Gastroesophageal sphincter (tissue), 4 donors: ENCODE data around the gene GAL3ST3. TPM values are rescaled to one million over a fixed set of nuclear protein-coding genes. Genes with fewer than 3 reads are reported as not detected.
"Not testable (repeated sequence)": the region's sequence is repeated elsewhere in the genome, so short reads cannot be mapped to it uniquely, and the experiment has no call there.

Source experiments
- ATAC-seq: fragments of 150-250 bp; one replicate; pipeline ENCODE4 v1.9.1; 2016; ENCODE audit warnings: mild to moderate bottlenecking, moderate library complexity
- H3K27ac ChIP-seq, 4 donors: fragments of 200-600 bp; sonication (generic) in 3 of 4; 1 replicate in 3 of 4; 2 replicates in 1 of 4; pipeline ENCODE4 v1.5.1; 2016 to 2019
- H3K27me3 ChIP-seq: fragments of 200-600 bp; sonication (generic); one replicate; pipeline ENCODE4 v1.5.1; 2019
- H3K36me3 ChIP-seq, 2 donors: fragments of 200-600 bp; sonication (generic); one replicate each; pipeline ENCODE4 v1.5.1; 2019; ENCODE audit warnings: control low read depth in 1 of 2
- H3K4me1 ChIP-seq, 3 donors: fragments of 200-600 bp; sonication (generic); 1 replicate in 2 of 3; 2 replicates in 1 of 3; pipeline ENCODE4 v1.5.1; 2016 to 2019; ENCODE audit warnings: control low read depth in 2 of 3
- H3K4me3 ChIP-seq, 2 donors: fragments of 200-600 bp; sonication (generic); one replicate each; pipeline ENCODE4 v1.5.1; 2019; ENCODE audit warnings: mild to moderate bottlenecking in 1 of 2, moderate library complexity in 1 of 2
- H3K9me3 ChIP-seq, 3 donors: fragments of 200-600 bp; sonication (generic); one replicate each; pipeline ENCODE4 v1.5.1; 2017 to 2019; ENCODE audit warnings: control low read depth in 2 of 3
- EP300 ChIP-seq: sonication (generic); formaldehyde crosslinking; IDR thresholded peaks from one replicate; pipeline ENCODE4 v1.6.1; 2017; ENCODE audit warnings: antibody characterized with exemption, mild to moderate bottlenecking
- POLR2A ChIP-seq, 2 donors: fragments of 450-650 bp; IDR thresholded peaks; one replicate each; pipeline ENCODE4 v1.6.1; 2017; ENCODE audit warnings: antibody characterized with exemption in 2 of 2, mild to moderate bottlenecking in 2 of 2, moderate library complexity in 1 of 2
- POLR2AphosphoS5 ChIP-seq: sonication (generic); formaldehyde crosslinking; IDR thresholded peaks from one replicate; pipeline ENCODE4 v1.6.1; 2017; ENCODE audit warnings: antibody characterized with exemption
- WGBS, 2 donors: methylation state at CpG; one replicate each; pipeline ENCODE4 v1.1.5; 2018; ENCODE audit warnings: low coverage in 1 of 2; 5-methylcytosine and 5-hydroxymethylcytosine counted together
- total RNA-seq, 4 donors: library from RNA; depleted of rRNA; stranded (reverse); fragments of >200 nt; gene quantifications; one replicate each; pipeline ENCODE4 v1.1.0, GENCODE V29; 2016
- TF ChIP-seq, protein P1 (sequence below), 4 experiments: fragments of 200-600 bp in 2 of 4; fragments of 450-650 bp in 2 of 4; sonication (generic) in 1 of 4; IDR thresholded peaks; one replicate each; pipeline ENCODE4 v1.5.1; 2017 to 2019; ENCODE audit warnings: antibody characterized with exemption in 4 of 4, mild to moderate bottlenecking in 2 of 4, moderate library complexity in 2 of 4

The GAL3ST3 gene
- total RNA-seq, 4 donors from 2014 or later: 1.2 to 7.8 (median 2.2) TPM

GRCh38 chr11:66084821-66085475 is 36.0 kb upstream of the GAL3ST3 start:
- WGBS, 2 donors: 48 to 56% methylated on average over 3 of the region's 3 CpGs
- Histone ChIP-seq H3K36me3 (no peaks in the 10 kb centered on the region), H3K27ac (no peak overlapping the region), H3K4me3 (no peak overlapping the region), H3K4me1 (peaks cover 5 to 54% (median 27%) of the 10 kb centered on the region in 3 donors), H3K27me3 (no peaks in the 10 kb centered on the region), H3K9me3 (no peaks in the 10 kb centered on the region)
- no peak for ATAC-seq
- TF ChIP-seq, protein P1, sequence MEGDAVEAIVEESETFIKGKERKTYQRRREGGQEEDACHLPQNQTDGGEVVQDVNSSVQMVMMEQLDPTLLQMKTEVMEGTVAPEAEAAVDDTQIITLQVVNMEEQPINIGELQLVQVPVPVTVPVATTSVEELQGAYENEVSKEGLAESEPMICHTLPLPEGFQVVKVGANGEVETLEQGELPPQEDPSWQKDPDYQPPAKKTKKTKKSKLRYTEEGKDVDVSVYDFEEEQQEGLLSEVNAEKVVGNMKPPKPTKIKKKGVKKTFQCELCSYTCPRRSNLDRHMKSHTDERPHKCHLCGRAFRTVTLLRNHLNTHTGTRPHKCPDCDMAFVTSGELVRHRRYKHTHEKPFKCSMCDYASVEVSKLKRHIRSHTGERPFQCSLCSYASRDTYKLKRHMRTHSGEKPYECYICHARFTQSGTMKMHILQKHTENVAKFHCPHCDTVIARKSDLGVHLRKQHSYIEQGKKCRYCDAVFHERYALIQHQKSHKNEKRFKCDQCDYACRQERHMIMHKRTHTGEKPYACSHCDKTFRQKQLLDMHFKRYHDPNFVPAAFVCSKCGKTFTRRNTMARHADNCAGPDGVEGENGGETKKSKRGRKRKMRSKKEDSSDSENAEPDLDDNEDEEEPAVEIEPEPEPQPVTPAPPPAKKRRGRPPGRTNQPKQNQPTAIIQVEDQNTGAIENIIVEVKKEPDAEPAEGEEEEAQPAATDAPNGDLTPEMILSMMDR (IDR thresholded peaks at IDR 0.05): no peak
- TF ChIP-seq POLR2A (IDR thresholded peaks at IDR 0.05): no peak
- no peak for TF ChIP-seq EP300
- no peak for TF ChIP-seq POLR2AphosphoS5

GRCh38 chr11:66083767-66084166 is 34.8 kb upstream of the GAL3ST3 start:
- Histone ChIP-seq H3K36me3 (no peaks in the 10 kb centered on the region), H3K4me3 (no peak overlapping the region), H3K27me3 (no peaks in the 10 kb centered on the region), H3K27ac (no peak overlapping the region), H3K4me1 (peaks cover 5 to 62% (median 27%) of the 10 kb centered on the region in 3 donors), H3K9me3 (no peaks in the 10 kb centered on the region)
- ATAC-seq: no peak
- no peak for TF ChIP-seq POLR2AphosphoS5
- TF ChIP-seq EP300: no peak
- TF ChIP-seq POLR2A (IDR thresholded peaks at IDR 0.05): no peak
- TF ChIP-seq, protein P1 (IDR thresholded peaks at IDR 0.05): no peak
- 86 to 93% methylated on average over 2 to 3 of the region's 3 CpGs for WGBS, 2 donors

DNA sequence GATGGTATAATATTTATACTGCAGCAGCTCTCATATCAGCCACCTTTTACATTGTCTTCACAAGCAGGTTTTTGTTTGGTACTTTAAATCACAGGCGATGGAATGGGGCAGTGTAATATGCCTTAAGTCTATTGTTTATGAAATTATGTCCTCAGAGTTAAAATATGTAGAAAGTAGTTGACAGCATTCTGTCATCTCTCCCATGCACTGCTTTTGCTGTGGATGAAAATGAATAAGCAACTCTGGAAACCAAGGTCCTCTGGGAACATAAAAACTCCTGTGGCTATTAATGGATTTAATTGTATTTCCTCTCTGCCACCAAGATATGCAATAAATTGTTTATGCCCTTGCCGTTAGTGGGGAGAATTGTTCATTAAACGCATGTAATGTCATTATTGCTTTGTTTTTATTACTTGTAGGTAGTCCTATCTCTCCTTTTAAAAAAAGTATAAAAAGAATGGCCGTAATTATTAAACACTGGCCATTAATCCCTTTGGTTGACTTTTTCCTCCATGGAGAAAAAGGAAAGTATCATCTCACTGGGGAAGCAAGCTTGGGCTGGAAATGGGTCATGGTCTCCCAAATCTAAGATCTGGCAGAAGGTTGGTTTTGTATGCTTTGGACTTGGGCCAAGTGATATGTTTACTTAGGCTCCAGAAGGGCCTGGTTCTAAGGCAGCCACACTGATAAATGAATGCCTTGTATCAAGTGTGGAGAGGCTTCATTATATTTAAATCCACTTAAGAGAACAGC is 34.2 kb upstream of the GAL3ST3 start:
- no peak for ATAC-seq
- TF ChIP-seq POLR2A (IDR thresholded peaks at IDR 0.05) (no peak), EP300 (no peak), POLR2AphosphoS5 (no peak)
- TF ChIP-seq, protein P1 (IDR thresholded peaks at IDR 0.05): no peak
- peak overlapping the region in 1 of 4 donors; percentile 26 for H3K27ac ChIP-seq
- H3K4me3 ChIP-seq: no peak overlapping the region
- no peaks in the 10 kb centered on the region for H3K9me3 ChIP-seq
- 46 to 60% methylated on average over 4 of the region's 4 CpGs for WGBS, 2 donors
- peaks cover 5 to 62% (median 27%) of the 10 kb centered on the region in 3 donors for H3K4me1 ChIP-seq
- H3K36me3 ChIP-seq: no peaks in the 10 kb centered on the region
- no peaks in the 10 kb centered on the region for H3K27me3 ChIP-seq

DNA sequence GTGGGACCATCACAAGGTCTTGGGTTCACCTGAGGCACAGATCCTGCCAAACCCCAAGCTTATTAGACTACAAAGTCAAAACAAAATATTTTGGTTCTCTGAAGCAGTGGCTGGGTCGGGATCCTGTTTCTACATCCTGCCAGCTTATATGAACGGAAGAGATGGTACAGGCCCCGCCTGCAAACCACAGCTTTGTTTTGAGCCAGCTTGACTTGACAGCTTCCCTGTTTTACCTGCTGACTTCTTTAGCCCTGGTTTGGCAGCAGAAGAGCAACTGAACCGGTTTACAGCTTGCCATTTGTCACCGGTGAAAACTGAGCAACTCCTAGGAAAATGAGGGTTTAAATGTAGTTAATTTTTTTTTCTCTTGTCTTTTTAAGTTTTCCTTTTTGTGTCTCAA is 32.5 kb upstream of the GAL3ST3 start:
- H3K9me3 ChIP-seq: no peaks in the 10 kb centered on the region
- TF ChIP-seq POLR2A (IDR thresholded peaks at IDR 0.05): no peak
- H3K27me3 ChIP-seq: no peaks in the 10 kb centered on the region
- ATAC-seq: no peak
- WGBS, 2 donors: 33 to 42% methylated on average over 5 of the region's 5 CpGs
- H3K27ac ChIP-seq: peak overlapping the region in 3 of 4 donors; percentile 3 to 49 (median 37)
- H3K4me1 ChIP-seq: peaks cover 5 to 62% (median 27%) of the 10 kb centered on the region in 3 donors
- H3K36me3 ChIP-seq: no peaks in the 10 kb centered on the region
- H3K4me3 ChIP-seq: no peak overlapping the region

DNA sequence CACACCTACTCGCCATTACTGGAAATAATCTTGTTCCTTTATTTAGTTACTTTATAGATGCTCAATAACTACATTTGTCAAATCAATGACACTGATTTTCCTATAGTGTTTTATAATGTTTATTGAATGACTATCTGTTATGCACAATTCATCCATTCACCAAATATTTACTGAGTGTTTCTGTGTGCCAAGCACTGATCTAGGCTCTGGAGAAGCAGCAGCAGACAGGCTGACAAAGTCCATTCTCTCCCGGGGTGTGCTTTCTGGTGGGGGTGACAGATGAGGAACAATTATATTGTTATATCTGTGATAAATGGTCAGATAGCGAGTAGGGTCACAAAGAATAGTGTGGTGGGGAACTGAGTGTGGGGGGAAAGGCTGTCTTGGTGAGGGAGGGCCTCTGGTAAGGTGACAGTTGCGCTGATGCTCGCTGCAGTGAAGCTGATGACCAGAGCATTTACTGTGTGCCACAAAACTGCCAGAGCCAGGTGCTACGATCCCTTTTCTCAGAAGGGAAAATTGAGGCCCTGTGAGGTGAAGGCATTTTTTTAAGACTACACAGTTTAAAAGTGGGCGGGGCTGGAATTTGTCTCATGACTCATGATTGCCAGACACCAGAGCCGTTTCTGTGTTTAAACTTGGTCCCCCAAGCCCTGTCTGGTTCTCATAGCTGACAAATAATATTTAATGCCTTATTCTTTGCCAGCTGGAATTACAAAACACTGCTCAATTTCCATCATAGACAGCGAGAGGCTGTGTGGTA is 31.3 kb upstream of the GAL3ST3 start:
- peak; percentile 86 for ATAC-seq
- H3K4me3 ChIP-seq: no peak overlapping the region
- H3K9me3 ChIP-seq: no peaks in the 10 kb centered on the region
- H3K27me3 ChIP-seq: no peaks in the 10 kb centered on the region
- H3K27ac ChIP-seq: peak overlapping the region in 3 of 4 donors; percentile 39 to 71 (median 49)
- no peak for TF ChIP-seq EP300
- TF ChIP-seq POLR2AphosphoS5: no peak
- no peak for TF ChIP-seq POLR2A (IDR thresholded peaks at IDR 0.05)
- TF ChIP-seq, protein P1 (IDR thresholded peaks at IDR 0.05): no peak
- H3K36me3 ChIP-seq: peaks cover 0 to 1% of the 10 kb centered on the region in 2 donors
- 35 to 52% methylated on average over 9 of the region's 9 CpGs for WGBS, 2 donors
- H3K4me1 ChIP-seq: peaks cover 5 to 61% (median 27%) of the 10 kb centered on the region in 3 donors

GRCh38 chr11:66078949-66079348 is 30.0 kb upstream of the GAL3ST3 start:
- H3K9me3 ChIP-seq, ATAC-seq, H3K27ac ChIP-seq, H3K4me3 ChIP-seq, H3K27me3 ChIP-seq: not testable (repeated sequence)
- peaks cover 5 to 48% (median 24%) of the 10 kb centered on the region in 3 donors for H3K4me1 ChIP-seq
- WGBS, 2 donors: 78 to 93% methylated on average over 2 to 7 of the region's 7 CpGs
- H3K36me3 ChIP-seq: peaks cover 0 to 14% of the 10 kb centered on the region in 2 donors
